ENCODE results near the gene TLDC2. TPM values are rescaled to one million over a fixed set of nuclear protein-coding genes. Genes with fewer than 3 reads are reported as not detected.

Gene TLDC2
- total RNA-seq, 1 experiment from 2014 or later = not detected

- POLR2A ChIA-PET = no interaction called here
- Histone ChIP-seq H3K36me3 (ENCODE audit: control insufficient read depth, insufficient read depth, low read length) (no peaks in the 10 kb centered on the region), H3K27me3 (replicated peaks; ENCODE audit: control insufficient read depth, insufficient read depth, low read length) (no peaks in the 10 kb centered on the region), H3K4me1 (no peaks in the 10 kb centered on the region), H3K4me3 (ENCODE audit: low read depth, low read length) (no peak overlapping the region), H3K9me3 (no peaks in the 10 kb centered on the region)
- Mint-ChIP-seq H3K4me3 (ENCODE audit: unreplicated experiment) (no peak overlapping the region), H3K27me3 (ENCODE audit: insufficient read depth, unreplicated experiment) (no peaks in the 10 kb centered on the region), H3K27ac (ENCODE audit: unreplicated experiment) (no peak overlapping the region), H3K4me1 (ENCODE audit: low read depth, unreplicated experiment) (no peaks in the 10 kb centered on the region), H3K36me3 (ENCODE audit: insufficient read depth, unreplicated experiment) (peaks cover 12% of the 10 kb centered on the region), H3K9me3 (ENCODE audit: unreplicated experiment) (no peaks in the 10 kb centered on the region)
- no peak for DNase-seq
- no TSS peak for BruUV-seq (replicated peaks)
- intact Hi-C loops (cut with micrococcal nuclease; ENCODE audit: unreplicated experiment) = loop anchor here (2.0 kb wide), 1 partner anchor 33 kb away; the partner anchor contains the start of gene SAMHD1
- TF ChIP-seq CTCF (IDR thresholded peaks at IDR 0.05; ENCODE audit: insufficient read depth in 1 of 2, low read depth in 1 of 2, low read length in 1 of 2, severe bottlenecking in 1 of 2, unreplicated experiment in 1 of 2) = no peak
- CTCF ChIA-PET = no interaction called here
These were observed 42.0 kb downstream of the TLDC2 start for GRCh38 chr20:36917943-36918342.

- Histone ChIP-seq H3K4me1 (peaks cover 10% of the 10 kb centered on the region), H3K4me3 (ENCODE audit: low read depth, low read length) (no peak overlapping the region), H3K27me3 (replicated peaks; ENCODE audit: control insufficient read depth, insufficient read depth, low read length) (no peaks in the 10 kb centered on the region), H3K9me3 (no peaks in the 10 kb centered on the region), H3K36me3 (ENCODE audit: control insufficient read depth, insufficient read depth, low read length) (no peaks in the 10 kb centered on the region)
- ChIA-PET POLR2A (no interaction called here), CTCF (interaction anchor here (0.6 to 2.0 kb wide), 15 partner anchors 12 to 965 kb away, joined by 3 to 13 read pairs (median 4); partner anchors contain the start of genes DSN1 and RAB5IF)
- TF ChIP-seq CTCF (IDR thresholded peaks at IDR 0.05; ENCODE audit: insufficient read depth in 1 of 2, low read depth in 1 of 2, low read length in 1 of 2, severe bottlenecking in 1 of 2, unreplicated experiment in 1 of 2) = peak; percentile 98 to 99
- peak in 1 of 2 experiments; percentile 78 for DNase-seq
- H3K27me3 Mint-ChIP-seq (ENCODE audit: insufficient read depth, unreplicated experiment) = no peaks in the 10 kb centered on the region
- intact Hi-C loops (cut with micrococcal nuclease; ENCODE audit: unreplicated experiment) = loop anchor here (1.0 to 2.0 kb wide), 3 partner anchors 31 to 128 kb away; partner anchors contain the start of gene SAMHD1
- H3K9me3 Mint-ChIP-seq (ENCODE audit: unreplicated experiment) = no peaks in the 10 kb centered on the region
- no peak overlapping the region for H3K27ac Mint-ChIP-seq (ENCODE audit: unreplicated experiment)
- no peak overlapping the region for H3K4me3 Mint-ChIP-seq (ENCODE audit: unreplicated experiment)
- peaks cover 9% of the 10 kb centered on the region for H3K36me3 Mint-ChIP-seq (ENCODE audit: insufficient read depth, unreplicated experiment)
- H3K4me1 Mint-ChIP-seq (ENCODE audit: low read depth, unreplicated experiment) = peaks cover 15% of the 10 kb centered on the region
- no TSS peak for BruUV-seq (replicated peaks)
These were observed 43.9 kb downstream of the TLDC2 start for GRCh38 chr20:36919715-36920333.

- no peaks in the 10 kb centered on the region for H3K27me3 Mint-ChIP-seq (ENCODE audit: insufficient read depth, unreplicated experiment)
- H3K9me3 ChIP-seq = no peaks in the 10 kb centered on the region
- no peaks in the 10 kb centered on the region for H3K36me3 ChIP-seq (ENCODE audit: control insufficient read depth, insufficient read depth, low read length)
- no peaks in the 10 kb centered on the region for H3K27me3 ChIP-seq (replicated peaks; ENCODE audit: control insufficient read depth, insufficient read depth, low read length)
- H3K9me3 Mint-ChIP-seq (ENCODE audit: unreplicated experiment) = no peaks in the 10 kb centered on the region
- no peak for TF ChIP-seq CTCF (IDR thresholded peaks at IDR 0.05; ENCODE audit: insufficient read depth in 1 of 2, low read depth in 1 of 2, low read length in 1 of 2, severe bottlenecking in 1 of 2, unreplicated experiment in 1 of 2)
- H3K4me3 ChIP-seq (ENCODE audit: low read depth, low read length) = no peak overlapping the region
- H3K4me1 Mint-ChIP-seq (ENCODE audit: low read depth, unreplicated experiment) = peaks cover 20% of the 10 kb centered on the region
- H3K36me3 Mint-ChIP-seq (ENCODE audit: insufficient read depth, unreplicated experiment) = peaks cover 4% of the 10 kb centered on the region
- intact Hi-C loops (cut with micrococcal nuclease; ENCODE audit: unreplicated experiment) = no loop called here
- H3K27ac Mint-ChIP-seq (ENCODE audit: unreplicated experiment) = no peak overlapping the region
- ChIA-PET CTCF (interaction anchor here (0.6 to 2.0 kb wide), 11 partner anchors 12 to 966 kb away, joined by 3 to 13 read pairs (median 3); partner anchors contain the start of genes DSN1 and RAB5IF), POLR2A (no interaction called here)
- H3K4me3 Mint-ChIP-seq (ENCODE audit: unreplicated experiment) = no peak overlapping the region
- DNase-seq = no peak
- no TSS peak for BruUV-seq (replicated peaks)
- peaks cover 10% of the 10 kb centered on the region for H3K4me1 ChIP-seq
These were observed 44.4 kb downstream of the TLDC2 start for GRCh38 chr20:36920334-36920730.
